CD4-positive, alpha-beta T cell (primary cell): ENCODE data around the gene NINL. TPM values are rescaled to one million over a fixed set of nuclear protein-coding genes. Genes with fewer than 3 reads are reported as not detected.
"Not testable (repeated sequence)": the region's sequence is repeated elsewhere in the genome, so short reads cannot be mapped to it uniquely, and the experiment has no call there.

Source experiments
- ATAC-seq: fragments of 200-7000 bp; cut with Tn5 transposase; one replicate; pipeline ENCODE4 v1.10.0; 2022; ENCODE audit warnings: mild to moderate bottlenecking; ENCODE audit not compliant: poor library complexity
- CTCF ChIA-PET: fragments of 350-600 bp; sonication (Branson Sonifier 250); formaldehyde crosslinking; loops from one replicate; lab custom pipeline; 2021; ENCODE audit warnings: antibody characterized with exemption, inconsistent platforms; lab: Charles Lee
- POLR2A ChIA-PET: fragments of 350-600 bp; sonication (Branson Sonifier 250); formaldehyde crosslinking; loops from one replicate; lab custom pipeline; 2021; ENCODE audit warnings: antibody characterized with exemption, inconsistent platforms; lab: Charles Lee
- DNase-seq, 14 experiments: peaks; one replicate each; pipeline ENCODE4 v3.0.0-alpha.2; 2013 to 2020; ENCODE audit warnings: mixed read lengths in 2 of 14
- H3K27ac ChIP-seq, 2 donors: one replicate each; pipeline versions ENCODE4 v1.5.1 to v1.7.0; 2013; ENCODE audit warnings: low read length in 2 of 2, low read depth in 1 of 2, mild to moderate bottlenecking in 1 of 2
- H3K27me3 ChIP-seq, 2 experiments: 1 replicate in 1 of 2; 2 replicates in 1 of 2; pipeline versions ENCODE4 v1.6.1 to v1.7.0; 2013; ENCODE audit warnings: low read length in 2 of 2, control low read depth in 1 of 2, mild to moderate bottlenecking in 1 of 2, moderate library complexity in 1 of 2; ENCODE audit not compliant: insufficient read depth in 2 of 2, control insufficient read depth in 1 of 2
- H3K36me3 ChIP-seq: one replicate; pipeline ENCODE4 v1.6.1; 2013; ENCODE audit warnings: low read length, control low read depth; ENCODE audit not compliant: insufficient read depth
- H3K4me1 ChIP-seq: one replicate; pipeline ENCODE4 v1.6.1; 2013; ENCODE audit warnings: low read length, control low read depth; ENCODE audit not compliant: insufficient read depth
- H3K4me3 ChIP-seq: one replicate; pipeline ENCODE4 v1.5.1; 2013; ENCODE audit warnings: mild to moderate bottlenecking, low read length, moderate library complexity
- H3K9me3 ChIP-seq, 2 experiments: 1 replicate in 1 of 2; 2 replicates in 1 of 2; pipeline versions ENCODE4 v1.6.1 to v1.7.0; 2013; ENCODE audit warnings: low read length in 2 of 2, mild to moderate bottlenecking in 2 of 2, control low read depth in 1 of 2, moderate library complexity in 1 of 2; ENCODE audit not compliant: control insufficient read depth in 1 of 2, insufficient read depth in 1 of 2
- H3K27ac Mint-ChIP-seq: one replicate; pipeline ENCODE4 v1.8.0; 2020; ENCODE audit warnings: mixed read lengths
- H3K27me3 Mint-ChIP-seq: one replicate; pipeline ENCODE4 v1.8.0; 2021; ENCODE audit warnings: mixed read lengths
- H3K36me3 Mint-ChIP-seq: one replicate; pipeline ENCODE4 v1.8.0; 2021; ENCODE audit warnings: low read depth, mixed read lengths
- H3K4me1 Mint-ChIP-seq: one replicate; pipeline ENCODE4 v1.8.0; 2021; ENCODE audit warnings: low read depth, mixed read lengths
- H3K4me3 Mint-ChIP-seq: one replicate; pipeline ENCODE4 v1.8.0; 2020; ENCODE audit warnings: mild to moderate bottlenecking, mixed read lengths
- H3K9me3 Mint-ChIP-seq: one replicate; pipeline ENCODE4 v1.8.0; 2020; ENCODE audit warnings: mixed read lengths
- intact Hi-C, 2 experiments: fragments of 100-400 bp; cut with DNase I in 1 of 2; cut with micrococcal nuclease in 1 of 2; formaldehyde crosslinking; loops; one replicate each; pipeline versions ENCODE4 v1.15.1 to v1.9.0; 2023 to 2025; cut with DNase I, micrococcal nuclease
- total RNA-seq, 174 experiments: library from RNA in 2 of 174; stranded (reverse) in 2 of 174; gene quantifications; one replicate each; pipeline ENCODE4 v1.2.3 and lab custom pipeline; 2021 to 2026
- TF ChIP-seq, protein P1 (sequence below): fragments of 200-600 bp; IDR thresholded peaks from one replicate; pipeline ENCODE4 v1.8.0; 2022; ENCODE audit warnings: antibody characterized with exemption, mild to moderate bottlenecking

The NINL gene
- total RNA-seq, 2 experiments from 2014 or later, result 2.7 to 4.0 TPM

DNA sequence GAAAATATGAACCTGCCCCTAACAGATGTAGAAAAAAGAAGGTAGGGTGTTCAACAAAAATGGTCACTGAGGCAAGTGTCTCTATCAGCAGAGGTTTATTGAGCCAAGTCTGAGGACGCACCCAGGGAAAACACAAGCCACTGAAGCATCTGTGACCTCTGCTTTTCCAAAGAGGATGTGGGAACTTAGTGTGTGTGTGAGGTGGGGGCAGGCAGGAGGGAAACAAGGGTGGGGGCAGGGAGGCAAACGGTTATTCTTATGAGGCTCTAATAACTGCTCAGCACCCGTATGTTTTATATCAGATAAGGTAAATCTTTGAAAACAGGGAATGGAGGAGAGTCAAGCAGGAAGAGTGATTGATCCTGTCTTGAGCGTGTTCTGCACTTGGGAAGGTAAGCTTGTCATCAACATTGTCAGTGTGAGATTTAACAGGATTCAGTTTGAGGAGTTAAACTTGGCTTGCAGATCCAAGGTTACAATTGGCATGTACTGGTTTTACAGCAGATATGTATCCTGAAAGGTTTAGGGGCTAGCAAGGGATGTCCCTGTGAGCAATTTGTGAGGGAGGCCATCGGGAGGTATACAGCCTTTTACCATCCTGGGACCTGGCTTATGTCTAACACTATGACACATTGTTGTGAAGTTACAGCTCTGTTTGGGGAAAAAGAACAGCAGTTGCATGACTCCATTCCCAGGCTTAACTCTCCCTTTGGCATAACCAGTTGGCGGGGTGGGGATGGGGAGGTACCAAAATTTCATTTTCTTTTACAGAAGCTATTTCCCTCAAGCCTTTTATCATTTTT is 33.7 kb downstream of the NINL start:
- no peaks in the 10 kb centered on the region for H3K27me3 ChIP-seq
- Mint-ChIP-seq H3K36me3 (no peaks in the 10 kb centered on the region), H3K27ac (no peak overlapping the region), H3K4me1 (no peaks in the 10 kb centered on the region), H3K4me3 (no peak overlapping the region), H3K27me3 (no peaks in the 10 kb centered on the region), H3K9me3 (no peaks in the 10 kb centered on the region)
- no peak overlapping the region for H3K27ac ChIP-seq
- intact Hi-C loops, result no loop called here
- TF ChIP-seq, protein P1, sequence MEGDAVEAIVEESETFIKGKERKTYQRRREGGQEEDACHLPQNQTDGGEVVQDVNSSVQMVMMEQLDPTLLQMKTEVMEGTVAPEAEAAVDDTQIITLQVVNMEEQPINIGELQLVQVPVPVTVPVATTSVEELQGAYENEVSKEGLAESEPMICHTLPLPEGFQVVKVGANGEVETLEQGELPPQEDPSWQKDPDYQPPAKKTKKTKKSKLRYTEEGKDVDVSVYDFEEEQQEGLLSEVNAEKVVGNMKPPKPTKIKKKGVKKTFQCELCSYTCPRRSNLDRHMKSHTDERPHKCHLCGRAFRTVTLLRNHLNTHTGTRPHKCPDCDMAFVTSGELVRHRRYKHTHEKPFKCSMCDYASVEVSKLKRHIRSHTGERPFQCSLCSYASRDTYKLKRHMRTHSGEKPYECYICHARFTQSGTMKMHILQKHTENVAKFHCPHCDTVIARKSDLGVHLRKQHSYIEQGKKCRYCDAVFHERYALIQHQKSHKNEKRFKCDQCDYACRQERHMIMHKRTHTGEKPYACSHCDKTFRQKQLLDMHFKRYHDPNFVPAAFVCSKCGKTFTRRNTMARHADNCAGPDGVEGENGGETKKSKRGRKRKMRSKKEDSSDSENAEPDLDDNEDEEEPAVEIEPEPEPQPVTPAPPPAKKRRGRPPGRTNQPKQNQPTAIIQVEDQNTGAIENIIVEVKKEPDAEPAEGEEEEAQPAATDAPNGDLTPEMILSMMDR, result no peak
- H3K9me3 ChIP-seq, result no peaks in the 10 kb centered on the region
- H3K36me3 ChIP-seq, result no peaks in the 10 kb centered on the region
- DNase-seq, result no peak
- no peak overlapping the region for H3K4me3 ChIP-seq
- H3K4me1 ChIP-seq, result peaks cover 3% of the 10 kb centered on the region
- POLR2A ChIA-PET, result no interaction called here
- CTCF ChIA-PET, result interaction anchor here (0.6 kb wide), 1 partner anchor 90 kb away, joined by 3 read pairs; no protein-coding TSS in a partner anchor
- ATAC-seq, result no peak

GRCh38 chr20:25550645-25551337 is 34.5 kb downstream of the NINL start:
- H3K4me3 Mint-ChIP-seq, H3K27me3 ChIP-seq, H3K9me3 Mint-ChIP-seq, CTCF ChIA-PET, ATAC-seq, H3K27ac ChIP-seq, H3K36me3 Mint-ChIP-seq, POLR2A ChIA-PET, H3K4me1 ChIP-seq, H3K9me3 ChIP-seq, H3K27me3 Mint-ChIP-seq, DNase-seq, intact Hi-C loops, H3K4me1 Mint-ChIP-seq, H3K27ac Mint-ChIP-seq, H3K36me3 ChIP-seq, H3K4me3 ChIP-seq: not testable (repeated sequence)

GRCh38 chr20:25549843-25550477 is 35.4 kb downstream of the NINL start:
- DNase-seq (no peak), ATAC-seq (no peak)
- Mint-ChIP-seq H3K36me3 (no peaks in the 10 kb centered on the region), H3K4me1 (no peaks in the 10 kb centered on the region), H3K27me3 (no peaks in the 10 kb centered on the region), H3K27ac (no peak overlapping the region), H3K4me3 (no peak overlapping the region), H3K9me3 (no peaks in the 10 kb centered on the region)
- intact Hi-C loops, result no loop called here
- ChIA-PET CTCF (no interaction called here), POLR2A (no interaction called here)
- TF ChIP-seq, protein P1, result no peak
- Histone ChIP-seq H3K27me3 (no peaks in the 10 kb centered on the region), H3K27ac (no peak overlapping the region), H3K9me3 (no peaks in the 10 kb centered on the region), H3K4me1 (peaks cover 3% of the 10 kb centered on the region), H3K36me3 (no peaks in the 10 kb centered on the region), H3K4me3 (no peak overlapping the region)
